ENCODE results near the gene PPM1D. TPM values are rescaled to one million over a fixed set of nuclear protein-coding genes. Genes with fewer than 3 reads are reported as not detected.
"Not testable (repeated sequence)": the region's sequence is repeated elsewhere in the genome, so short reads cannot be mapped to it uniquely, and the experiment has no call there.

The PPM1D gene
- total RNA-seq, 1 experiment from 2014 or later = 15.1 TPM

- not testable (repeated sequence) for H3K27ac ChIP-seq; H3K27me3 ChIP-seq (replicated peaks); H3K4me1 ChIP-seq (replicated peaks); DNase-seq (ENCODE audit: low read depth in 1 of 2, low spot score in 2 of 2); H3K9me3 ChIP-seq (replicated peaks); H3K36me3 ChIP-seq; H3K4me3 ChIP-seq
Observed at GRCh38 chr17:60674637-60675036, 74.6 kb downstream of the PPM1D start.

GRCh38 chr17:60675997-60676396, 76.0 kb downstream of the PPM1D start:
- H3K9me3 ChIP-seq (replicated peaks) = no peaks in the 10 kb centered on the region
- H3K27ac ChIP-seq = no peak overlapping the region
- H3K36me3 ChIP-seq = no peaks in the 10 kb centered on the region
- H3K27me3 ChIP-seq (replicated peaks) = no peaks in the 10 kb centered on the region
- no peak overlapping the region for H3K4me3 ChIP-seq
- no peak for DNase-seq (ENCODE audit: low read depth in 1 of 2, low spot score in 2 of 2)
- H3K4me1 ChIP-seq (replicated peaks) = peaks cover 9% of the 10 kb centered on the region

- Histone ChIP-seq H3K27ac (no peak overlapping the region), H3K4me1 (replicated peaks) (peaks cover 9% of the 10 kb centered on the region), H3K27me3 (replicated peaks) (no peaks in the 10 kb centered on the region), H3K9me3 (replicated peaks) (no peaks in the 10 kb centered on the region), H3K4me3 (peak overlapping the region; percentile 53), H3K36me3 (no peaks in the 10 kb centered on the region)
- DNase-seq (ENCODE audit: low read depth in 1 of 2, low spot score in 2 of 2) = no peak
Observed at GRCh38 chr17:60676758-60677307, 76.8 kb downstream of the PPM1D start.

- no peaks in the 10 kb centered on the region for H3K27me3 ChIP-seq (replicated peaks)
- peak; percentile 100 for DNase-seq (ENCODE audit: low read depth in 1 of 2, low spot score in 2 of 2)
- peaks cover 9% of the 10 kb centered on the region for H3K4me1 ChIP-seq (replicated peaks)
- H3K4me3 ChIP-seq = peak within 1 kb of the TSS; percentile 53
- peak within 1 kb of the TSS; percentile 14; the same call in 1 of the 2 replicates for H3K27ac ChIP-seq
- no peaks in the 10 kb centered on the region for H3K9me3 ChIP-seq (replicated peaks)
- no peaks in the 10 kb centered on the region for H3K36me3 ChIP-seq
Observed at GRCh38 chr17:60677308-60678117, 77.5 kb downstream of the PPM1D start, which contains the start of gene BCAS3. BCAS3 (plus strand) TSS chr17:60677851.

- H3K4me1 ChIP-seq (replicated peaks) = peaks cover 9% of the 10 kb centered on the region
- H3K27me3 ChIP-seq (replicated peaks) = no peaks in the 10 kb centered on the region
- peak overlapping the region; percentile 53 for H3K4me3 ChIP-seq
- H3K9me3 ChIP-seq (replicated peaks) = no peaks in the 10 kb centered on the region
- no peak for DNase-seq (ENCODE audit: low read depth in 1 of 2, low spot score in 2 of 2)
- H3K36me3 ChIP-seq = no peaks in the 10 kb centered on the region
- peak overlapping the region; percentile 14; the same call in 1 of the 2 replicates for H3K27ac ChIP-seq
Observed at GRCh38 chr17:60678118-60678444, 78.1 kb downstream of the PPM1D start.

GRCh38 chr17:60679287-60679686, 79.3 kb downstream of the PPM1D start:
- H3K4me1 ChIP-seq (replicated peaks) = peaks cover 9% of the 10 kb centered on the region
- H3K27ac ChIP-seq = no peak overlapping the region
- H3K9me3 ChIP-seq (replicated peaks) = no peaks in the 10 kb centered on the region
- no peak for DNase-seq (ENCODE audit: low read depth in 1 of 2, low spot score in 2 of 2)
- no peak overlapping the region for H3K4me3 ChIP-seq
- H3K27me3 ChIP-seq (replicated peaks) = no peaks in the 10 kb centered on the region
- peaks cover 5% of the 10 kb centered on the region for H3K36me3 ChIP-seq

GRCh38 chr17:60680754-60681153, 80.8 kb downstream of the PPM1D start:
- H3K9me3 ChIP-seq (replicated peaks) = no peaks in the 10 kb centered on the region
- peaks cover 9% of the 10 kb centered on the region for H3K4me1 ChIP-seq (replicated peaks)
- no peak for DNase-seq (ENCODE audit: low read depth in 1 of 2, low spot score in 2 of 2)
- no peak overlapping the region for H3K4me3 ChIP-seq
- no peak overlapping the region for H3K27ac ChIP-seq
- H3K27me3 ChIP-seq (replicated peaks) = no peaks in the 10 kb centered on the region
- H3K36me3 ChIP-seq = peaks cover 5% of the 10 kb centered on the region

GRCh38 chr17:60685437-60685836, 85.4 kb downstream of the PPM1D start:
- Histone ChIP-seq H3K36me3 (peaks cover 5% of the 10 kb centered on the region), H3K27ac (no peak overlapping the region), H3K9me3 (replicated peaks) (no peaks in the 10 kb centered on the region), H3K4me1 (replicated peaks) (no peaks in the 10 kb centered on the region), H3K4me3 (no peak overlapping the region), H3K27me3 (replicated peaks) (no peaks in the 10 kb centered on the region)
- DNase-seq (ENCODE audit: low read depth in 1 of 2, low spot score in 2 of 2) = no peak

GRCh38 chr17:60695960-60696359, 96.0 kb downstream of the PPM1D start:
- Histone ChIP-seq H3K4me3 (no peak overlapping the region), H3K9me3 (replicated peaks) (no peaks in the 10 kb centered on the region), H3K36me3 (no peaks in the 10 kb centered on the region), H3K27ac (no peak overlapping the region), H3K27me3 (replicated peaks) (no peaks in the 10 kb centered on the region), H3K4me1 (replicated peaks) (no peaks in the 10 kb centered on the region)
- DNase-seq (ENCODE audit: low read depth in 1 of 2, low spot score in 2 of 2) = no peak

- Histone ChIP-seq H3K27me3 (replicated peaks) (no peaks in the 10 kb centered on the region), H3K9me3 (replicated peaks) (no peaks in the 10 kb centered on the region), H3K27ac (no peak overlapping the region), H3K36me3 (no peaks in the 10 kb centered on the region), H3K4me3 (no peak overlapping the region), H3K4me1 (replicated peaks) (no peaks in the 10 kb centered on the region)
- DNase-seq (ENCODE audit: low read depth in 1 of 2, low spot score in 2 of 2) = no peak
Observed at GRCh38 chr17:60699090-60699489, 99.1 kb downstream of the PPM1D start.

- H3K9me3 ChIP-seq (replicated peaks) = no peaks in the 10 kb centered on the region
- no peaks in the 10 kb centered on the region for H3K27me3 ChIP-seq (replicated peaks)
Observed at GRCh38 chr17:60704170-60704569, 104.2 kb downstream of the PPM1D start.

GRCh38 chr17:60712675-60713074, 112.7 kb downstream of the PPM1D start:
- Histone ChIP-seq H3K27ac (no peak overlapping the region), H3K27me3 (replicated peaks) (no peaks in the 10 kb centered on the region), H3K4me1 (replicated peaks) (no peaks in the 10 kb centered on the region; the same call in 1 of the 2 replicates), H3K36me3 (peaks cover 3% of the 10 kb centered on the region; the same call in 1 of the 2 replicates), H3K9me3 (replicated peaks) (no peaks in the 10 kb centered on the region), H3K4me3 (no peak overlapping the region)
- DNase-seq (ENCODE audit: low read depth in 1 of 2, low spot score in 2 of 2) = no peak

More at GRCh38 chr17:60704170-60704569, 104.2 kb downstream of the PPM1D start:
- Histone ChIP-seq H3K4me3 (no peak overlapping the region), H3K4me1 (replicated peaks) (no peaks in the 10 kb centered on the region), H3K27ac (no peak overlapping the region), H3K36me3 (no peaks in the 10 kb centered on the region)
- no peak for DNase-seq (ENCODE audit: low read depth in 1 of 2, low spot score in 2 of 2)

- Histone ChIP-seq H3K4me1 (replicated peaks) (no peaks in the 10 kb centered on the region; the same call in 1 of the 2 replicates), H3K36me3 (peaks cover 3% of the 10 kb centered on the region; the same call in 1 of the 2 replicates), H3K9me3 (replicated peaks) (no peaks in the 10 kb centered on the region), H3K27ac (no peak overlapping the region), H3K27me3 (replicated peaks) (no peaks in the 10 kb centered on the region), H3K4me3 (no peak overlapping the region)
- DNase-seq (ENCODE audit: low read depth in 1 of 2, low spot score in 2 of 2) = no peak
Observed at GRCh38 chr17:60713608-60714007, 113.6 kb downstream of the PPM1D start.
